ENCODE results near the gene ULK3.

GRCh38 chr15:74820056-74820455 lies 22.9 kb downstream of the ULK3 start:
- TF ChIP-seq CTCF (IDR thresholded peaks at IDR 0.05) (no peak), EP300 (IDR thresholded peaks at IDR 0.05; ENCODE audit: low read depth) (no peak), POLR2A (IDR thresholded peaks at IDR 0.05) (no peak), POLR2AphosphoS5 (IDR thresholded peaks at IDR 0.05) (no peak)
